Measurements from ENCODE around the gene TUBA1A. TPM values are rescaled to one million over a fixed set of nuclear protein-coding genes. Genes with fewer than 3 reads are reported as not detected.
A peak's percentile ranks its signal among the peaks of the same experiment; 100 is the strongest.
"Not testable (repeated sequence)": the region's sequence is repeated elsewhere in the genome, so short reads cannot be mapped to it uniquely, and the experiment has no call there.

Gene TUBA1A
- total RNA-seq: 1,067 and 1,186 TPM in 2 replicates

DNA sequence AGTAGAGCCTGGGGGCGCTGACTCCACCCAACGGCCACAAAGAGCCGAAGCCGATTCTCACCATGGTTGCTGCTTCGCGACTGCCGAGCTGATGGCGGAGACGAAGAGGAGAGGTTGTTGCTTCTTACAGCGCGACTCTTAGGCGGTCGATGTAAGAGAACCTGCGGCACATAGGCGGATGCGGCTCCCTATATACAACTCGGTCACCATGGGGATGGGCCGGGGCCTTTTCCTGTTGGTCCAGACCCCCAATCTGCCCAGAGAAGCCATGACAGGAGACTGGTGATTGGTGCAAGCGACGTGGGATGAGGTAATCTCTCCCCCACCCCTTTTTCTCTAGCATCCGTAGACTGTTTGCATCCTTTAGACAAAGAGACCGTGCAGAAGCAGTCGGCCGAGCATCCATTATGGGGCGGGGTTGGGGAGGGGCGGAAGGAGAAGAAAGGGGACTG is at the start of gene TUBA1A:
TUBA1A (minus strand) TSS at position 165 of the 452 bp plus-strand sequence; CDS start at position 64, 101 bp downstream.
- DNase-seq (ENCODE audit: low read depth, low spot score): peak; percentile 99

GRCh38 chr12:49236423-49236822 is 47.5 kb upstream of the TUBA1A start:
- no peak for DNase-seq (ENCODE audit: low read depth, low spot score)

- no peak for DNase-seq (ENCODE audit: low read depth, low spot score)
Observed at GRCh38 chr12:49233842-49234526, 45.1 kb upstream of the TUBA1A start.

DNA sequence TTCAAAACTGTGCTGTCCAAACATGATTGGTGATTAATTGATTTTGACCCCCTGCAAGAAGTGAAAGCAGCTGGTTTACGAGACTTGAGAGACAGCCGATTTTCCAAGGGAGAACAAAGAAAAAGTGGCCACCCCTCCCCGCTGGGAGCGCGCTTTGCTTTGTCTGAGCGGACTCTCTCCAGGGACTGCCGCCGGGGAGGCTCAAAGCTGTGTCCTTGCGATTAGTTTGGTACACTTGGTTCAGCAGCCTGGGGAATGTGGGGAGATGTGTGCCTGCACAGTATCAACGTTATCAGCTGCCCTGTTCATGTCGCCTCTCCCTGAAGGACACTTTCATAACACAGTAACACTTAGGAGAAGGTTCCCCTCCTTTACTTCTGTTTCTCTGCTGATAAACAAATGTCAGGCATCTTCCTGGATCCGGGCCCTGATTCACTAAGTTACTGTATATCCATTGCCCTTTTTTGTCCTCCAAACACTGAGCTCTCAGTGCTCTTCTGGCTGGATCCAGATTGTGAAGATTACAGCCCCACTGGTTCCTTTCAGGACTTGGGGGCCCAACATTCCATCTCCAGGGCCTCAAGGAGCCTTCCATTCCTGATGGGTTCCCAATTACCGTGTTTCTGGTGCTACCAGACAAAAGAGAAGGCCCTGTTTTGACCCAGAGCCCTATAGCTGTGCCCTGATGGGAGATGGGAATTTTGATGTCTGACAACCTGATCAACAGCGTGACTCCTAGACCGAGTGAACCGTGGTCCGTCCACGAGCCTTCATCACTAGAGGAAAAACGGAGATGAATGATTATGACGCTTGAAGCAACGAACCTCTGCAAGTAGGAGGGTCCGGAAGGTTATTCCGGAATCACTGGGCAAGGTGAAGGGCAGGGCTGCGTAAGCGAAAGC is 44.3 kb upstream of the TUBA1A start:
- DNase-seq (ENCODE audit: low read depth, low spot score): no peak

DNA sequence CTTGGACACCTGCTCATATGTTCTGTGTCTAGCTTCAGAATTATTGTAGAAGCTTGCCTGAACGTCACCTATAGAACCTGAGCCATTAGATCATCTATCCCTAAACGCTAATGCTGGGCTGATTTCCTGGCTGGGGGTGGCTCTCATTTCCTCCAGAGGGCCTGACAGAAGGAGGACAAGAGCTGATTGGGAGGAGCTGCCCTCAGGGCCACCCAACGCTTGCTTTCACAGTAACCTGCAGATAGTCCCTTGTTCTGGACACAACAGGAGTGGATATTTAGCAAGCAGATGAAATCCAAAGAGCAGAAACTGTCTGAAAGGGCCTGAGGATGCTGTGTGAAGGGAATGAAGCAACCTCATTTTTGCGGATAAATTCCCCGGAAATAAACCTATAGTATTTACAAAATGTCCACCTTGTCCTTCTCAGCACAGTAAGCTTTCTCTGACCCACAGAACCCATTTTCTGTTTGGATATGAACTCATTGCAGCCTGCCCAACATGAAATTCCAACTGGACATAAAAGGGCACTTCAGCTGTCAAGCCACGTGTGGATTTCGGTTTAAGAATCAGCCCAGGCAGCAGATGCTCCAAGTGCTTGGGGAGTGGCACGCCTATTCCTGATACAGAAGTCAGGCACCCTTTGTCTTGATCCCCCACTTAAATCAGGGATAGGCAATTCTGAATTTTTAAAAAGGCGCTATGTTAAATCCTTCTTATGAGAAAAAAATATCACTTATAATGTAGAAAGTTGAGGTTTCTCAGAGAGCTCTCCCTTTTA is 43.2 kb upstream of the TUBA1A start:
- DNase-seq (ENCODE audit: low read depth, low spot score): no peak

GRCh38 chr12:49230805-49231194 is 41.9 kb upstream of the TUBA1A start:
- no peak for DNase-seq (ENCODE audit: low read depth, low spot score)

DNA sequence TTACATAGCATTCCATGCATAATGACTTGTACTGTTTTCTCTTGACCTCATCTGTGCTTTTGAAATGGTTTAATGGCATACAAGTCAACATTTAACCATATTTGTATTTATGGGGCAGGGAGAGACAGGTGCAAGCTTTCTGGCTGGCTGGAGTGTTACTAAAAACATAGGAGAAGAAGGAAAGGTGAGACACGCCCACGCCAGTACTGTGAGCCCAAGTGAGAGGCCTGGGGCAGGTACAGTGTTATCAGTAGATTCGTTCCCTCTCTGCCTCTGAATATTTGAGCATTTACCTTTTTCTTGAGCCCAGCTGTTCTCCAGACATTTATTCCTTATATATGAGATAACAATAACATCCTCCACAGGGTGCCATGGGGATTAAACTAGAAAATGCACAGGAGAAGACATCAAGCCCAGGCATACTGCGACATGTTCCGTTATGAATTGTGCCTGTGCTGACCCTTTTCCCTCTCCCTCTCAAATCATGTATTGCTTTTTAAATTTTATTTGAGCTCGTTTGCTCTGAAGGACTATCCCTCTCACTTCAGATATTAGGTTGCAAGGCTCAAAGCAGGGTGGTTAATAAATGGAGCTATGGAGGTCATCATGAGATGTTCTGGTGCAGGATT is 41.4 kb upstream of the TUBA1A start:
- no peak for DNase-seq (ENCODE audit: low read depth, low spot score)

- DNase-seq (ENCODE audit: low read depth, low spot score): no peak
Observed at GRCh38 chr12:49228653-49229052, 39.8 kb upstream of the TUBA1A start.

DNA sequence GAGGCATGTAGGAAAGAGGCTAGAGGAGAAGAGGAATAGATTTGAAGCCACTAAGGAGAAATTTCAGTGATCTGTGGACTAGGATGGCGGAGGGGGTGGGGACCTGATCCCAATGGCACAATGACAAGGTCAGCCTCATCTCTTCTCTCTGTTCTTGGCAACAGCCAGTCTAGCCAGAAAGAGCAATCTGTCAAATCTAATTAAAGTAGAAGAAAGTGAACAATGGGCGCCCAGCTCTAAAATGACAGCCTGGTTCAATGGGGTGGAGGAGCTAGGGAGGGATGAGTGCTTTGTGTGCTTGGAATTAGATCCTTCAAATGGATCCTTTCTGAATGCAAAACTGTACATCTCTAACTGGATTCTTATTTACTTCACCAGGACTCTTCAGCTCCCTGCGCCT is 38.8 kb upstream of the TUBA1A start:
- no peak for DNase-seq (ENCODE audit: low read depth, low spot score)

DNA sequence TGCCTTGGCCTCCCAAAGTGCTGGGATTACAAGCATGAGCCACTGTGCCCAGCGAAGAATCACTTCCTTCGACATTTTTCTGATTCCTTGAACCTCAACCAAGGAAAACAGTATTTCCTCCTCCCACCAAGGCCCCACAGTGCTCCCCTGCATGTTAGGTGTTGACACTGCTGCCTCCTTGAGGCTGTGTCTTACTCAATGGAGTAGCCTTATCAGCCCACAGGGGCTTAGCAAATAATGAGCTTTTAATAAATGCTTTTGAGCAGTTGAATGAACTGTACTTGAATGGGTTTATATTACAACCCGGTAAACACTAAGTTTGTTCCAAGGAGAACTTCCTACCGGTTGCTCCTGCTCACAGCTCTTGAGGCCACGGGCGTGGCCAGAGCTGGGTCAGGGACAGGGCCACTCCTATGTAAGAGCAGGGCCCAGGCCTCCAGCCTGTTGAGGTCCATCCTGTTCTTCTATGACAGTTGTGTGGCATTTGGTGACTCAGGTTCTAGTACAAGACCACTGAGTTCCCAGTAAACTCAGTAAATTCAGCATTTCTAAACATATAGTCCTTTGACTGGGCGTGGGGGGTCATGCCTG is 36.8 kb upstream of the TUBA1A start:
- peak; percentile 33 for DNase-seq (ENCODE audit: low read depth, low spot score)

- DNase-seq (ENCODE audit: low read depth, low spot score): no peak
Observed at GRCh38 chr12:49223590-49224369, 34.9 kb upstream of the TUBA1A start.

DNA sequence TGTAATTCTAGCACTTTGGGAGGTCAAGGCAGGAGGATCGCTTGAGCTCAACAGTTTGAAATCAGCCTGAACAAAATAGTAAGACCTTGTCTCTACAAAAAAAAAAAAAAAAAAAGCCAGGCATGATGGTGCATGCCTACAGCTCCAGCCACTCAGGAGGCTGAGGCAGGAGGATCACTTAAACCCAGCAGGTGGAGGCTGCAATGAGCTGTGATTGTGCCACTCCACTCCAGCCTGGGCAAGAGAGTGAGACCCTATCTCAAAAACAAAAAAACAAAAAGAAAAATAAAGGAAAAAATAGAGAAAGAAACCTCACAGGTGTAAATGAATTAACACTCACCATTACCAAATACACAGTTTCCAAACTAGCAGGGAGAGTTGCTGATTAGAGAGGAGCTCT is 34.2 kb upstream of the TUBA1A start:
- DNase-seq (ENCODE audit: low read depth, low spot score): no peak

GRCh38 chr12:49220972-49221371 is 32.1 kb upstream of the TUBA1A start:
- no peak for DNase-seq (ENCODE audit: low read depth, low spot score)

DNA sequence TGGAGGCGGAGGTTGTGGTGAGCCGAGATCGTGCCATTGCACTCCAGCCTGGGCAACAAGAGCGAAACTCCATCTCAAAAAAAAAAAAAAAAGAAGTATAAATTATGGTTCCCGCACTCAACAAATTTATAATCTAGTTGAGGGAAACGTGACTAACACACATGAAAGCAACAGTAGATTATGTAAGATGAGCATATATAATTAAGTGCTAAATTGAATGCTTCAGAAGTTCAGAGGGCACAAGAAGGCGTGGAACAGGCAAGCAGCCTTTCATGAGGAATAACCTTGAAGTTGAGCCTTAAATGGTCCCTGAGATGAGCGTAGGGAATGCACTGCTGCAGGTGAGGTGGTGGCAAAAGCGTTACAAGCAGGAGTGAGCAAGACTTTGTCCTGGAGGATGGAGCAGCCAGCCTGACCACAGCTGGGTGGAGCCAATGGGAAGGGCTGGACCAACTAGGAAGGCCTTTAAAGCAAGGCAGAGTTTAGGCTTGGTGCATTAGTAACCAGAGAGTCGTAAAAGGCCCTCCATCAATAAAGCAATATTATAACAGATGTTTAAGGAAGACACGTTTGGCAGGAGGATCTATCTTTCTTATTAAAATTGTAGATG is 30.6 kb upstream of the TUBA1A start:
- no peak for DNase-seq (ENCODE audit: low read depth, low spot score)

- DNase-seq (ENCODE audit: low read depth, low spot score): no peak
Observed at GRCh38 chr12:49212572-49212971, 23.7 kb upstream of the TUBA1A start.

DNA sequence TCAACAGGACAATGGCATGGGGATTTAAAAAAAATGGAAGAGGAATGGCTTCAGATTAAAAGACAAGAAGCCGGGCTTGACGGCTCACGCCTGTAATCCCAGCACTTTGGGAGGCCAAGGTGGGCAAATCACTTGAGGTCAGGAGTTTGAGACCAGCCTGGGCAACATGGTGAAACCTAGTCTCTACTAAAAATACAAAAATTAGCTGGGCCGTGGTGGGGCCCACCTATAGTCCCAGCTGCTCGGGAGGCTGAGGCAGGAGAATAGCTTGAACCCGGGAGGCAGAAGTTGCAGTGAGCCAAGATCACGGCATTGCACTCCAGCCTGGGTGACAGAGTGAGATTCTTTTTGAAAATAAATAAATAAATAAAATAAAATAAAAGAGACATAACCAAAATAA is 21.8 kb upstream of the TUBA1A start:
- DNase-seq (ENCODE audit: low read depth, low spot score): not testable (repeated sequence)

- no peak for DNase-seq (ENCODE audit: low read depth, low spot score)
Observed at GRCh38 chr12:49208676-49209075, 19.8 kb upstream of the TUBA1A start.

DNA sequence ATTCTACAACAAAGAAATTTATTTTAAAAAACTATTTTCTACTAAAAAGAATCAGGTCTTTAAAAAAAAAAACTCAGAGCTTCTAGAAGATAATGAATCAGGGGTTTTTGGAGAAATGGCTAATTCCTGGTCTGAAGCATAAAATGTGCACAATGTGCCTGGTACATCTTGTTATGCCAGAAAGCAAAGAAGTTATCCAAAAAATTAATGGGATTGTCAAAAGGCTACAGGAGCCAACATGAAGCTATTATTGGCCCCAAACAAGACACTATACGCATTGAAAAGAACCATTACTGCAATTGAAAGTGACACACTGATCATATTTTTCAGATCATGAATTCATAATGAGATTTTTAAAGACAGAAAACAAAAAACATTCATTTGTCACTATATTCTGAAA is 19.3 kb upstream of the TUBA1A start:
- DNase-seq (ENCODE audit: low read depth, low spot score): no peak

DNA sequence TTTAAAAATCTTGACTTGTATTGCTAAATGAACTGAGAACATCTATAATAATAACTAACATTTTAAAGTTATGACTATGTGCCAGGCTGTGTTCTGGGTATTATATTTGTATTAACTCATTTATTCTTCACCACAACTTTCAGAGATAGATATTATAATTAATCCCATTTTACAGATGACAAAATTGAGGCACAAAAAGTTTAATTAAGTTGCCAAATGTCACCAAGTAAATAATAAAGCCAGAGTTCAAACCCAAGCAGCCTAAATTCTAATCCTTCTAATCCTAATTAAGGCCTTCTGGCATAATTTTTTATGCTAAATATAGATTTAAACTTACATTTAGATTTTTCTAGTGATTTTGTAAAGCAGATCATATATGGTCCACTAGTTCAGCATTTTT is 17.5 kb upstream of the TUBA1A start:
- no peak for DNase-seq (ENCODE audit: low read depth, low spot score)

All from pulmonary artery endothelial cell (primary cell).